Measurements from ENCODE around the gene XXYLT1. TPM values are rescaled to one million over a fixed set of nuclear protein-coding genes. Genes with fewer than 3 reads are reported as not detected.
A peak's percentile ranks its signal among the peaks of the same experiment; 100 is the strongest.

The XXYLT1 gene
- total RNA-seq, 3 donors from 2014 or later = 7.2 to 13.0 (median 10.8) TPM

DNA sequence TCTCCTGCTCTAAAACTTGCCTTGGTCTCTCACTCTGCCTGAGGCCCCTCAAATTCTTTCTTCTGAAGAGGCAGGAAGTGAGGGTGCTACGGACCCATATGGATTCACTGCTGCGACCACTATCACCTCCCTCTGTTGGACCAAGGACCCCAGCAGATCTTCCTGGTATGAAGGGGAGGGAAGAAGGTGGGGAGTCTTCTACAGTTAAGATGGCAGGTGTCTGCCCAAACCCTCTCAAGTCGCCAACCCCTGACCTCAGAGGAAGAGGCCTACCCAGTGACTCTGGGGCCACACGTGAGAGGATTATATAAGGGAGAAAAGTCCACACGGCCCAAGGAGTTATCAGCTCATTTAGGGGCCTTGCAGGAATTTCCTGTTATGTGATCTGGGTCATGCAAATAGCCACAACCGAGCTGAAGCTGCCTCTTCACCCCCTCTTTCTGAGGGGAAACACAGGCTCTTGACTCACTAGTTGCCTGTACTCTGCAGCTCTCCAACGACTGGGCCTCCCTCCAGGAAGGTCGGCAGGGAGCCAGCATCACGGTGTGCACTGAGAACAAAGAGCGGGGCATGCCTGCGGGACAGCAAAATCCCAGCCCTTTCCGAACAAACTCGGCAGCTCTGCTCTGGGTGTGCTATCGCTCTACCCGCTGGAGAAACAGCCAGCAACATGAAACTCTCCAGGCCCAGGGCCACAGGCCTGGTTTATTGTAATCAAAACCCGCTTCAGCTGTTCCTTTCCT is 116.0 kb downstream of the XXYLT1 start:
- H3K27ac ChIP-seq = peak overlapping the region; percentile 76 to 80
- H3K27me3 ChIP-seq = no peaks in the 10 kb centered on the region
- DNase-seq (ENCODE audit: low spot score in 2 of 2) = peak; percentile 82 to 92
- intact Hi-C loops (cut with DNase I; ENCODE audit: low total_unique reads) = no loop called here
- H3K4me1 ChIP-seq = peaks cover 9 to 10% of the 10 kb centered on the region in 2 donors
- no peak overlapping the region for H3K4me3 ChIP-seq
- H3K36me3 ChIP-seq = no peaks in the 10 kb centered on the region
- TF ChIP-seq POLR2AphosphoS5 (IDR thresholded peaks at IDR 0.05) = peak; percentile 23 to 51 (median 43)
- TF ChIP-seq, protein P1, sequence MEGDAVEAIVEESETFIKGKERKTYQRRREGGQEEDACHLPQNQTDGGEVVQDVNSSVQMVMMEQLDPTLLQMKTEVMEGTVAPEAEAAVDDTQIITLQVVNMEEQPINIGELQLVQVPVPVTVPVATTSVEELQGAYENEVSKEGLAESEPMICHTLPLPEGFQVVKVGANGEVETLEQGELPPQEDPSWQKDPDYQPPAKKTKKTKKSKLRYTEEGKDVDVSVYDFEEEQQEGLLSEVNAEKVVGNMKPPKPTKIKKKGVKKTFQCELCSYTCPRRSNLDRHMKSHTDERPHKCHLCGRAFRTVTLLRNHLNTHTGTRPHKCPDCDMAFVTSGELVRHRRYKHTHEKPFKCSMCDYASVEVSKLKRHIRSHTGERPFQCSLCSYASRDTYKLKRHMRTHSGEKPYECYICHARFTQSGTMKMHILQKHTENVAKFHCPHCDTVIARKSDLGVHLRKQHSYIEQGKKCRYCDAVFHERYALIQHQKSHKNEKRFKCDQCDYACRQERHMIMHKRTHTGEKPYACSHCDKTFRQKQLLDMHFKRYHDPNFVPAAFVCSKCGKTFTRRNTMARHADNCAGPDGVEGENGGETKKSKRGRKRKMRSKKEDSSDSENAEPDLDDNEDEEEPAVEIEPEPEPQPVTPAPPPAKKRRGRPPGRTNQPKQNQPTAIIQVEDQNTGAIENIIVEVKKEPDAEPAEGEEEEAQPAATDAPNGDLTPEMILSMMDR (IDR thresholded peaks at IDR 0.05) = no peak
- no peaks in the 10 kb centered on the region for H3K9me3 ChIP-seq

DNA sequence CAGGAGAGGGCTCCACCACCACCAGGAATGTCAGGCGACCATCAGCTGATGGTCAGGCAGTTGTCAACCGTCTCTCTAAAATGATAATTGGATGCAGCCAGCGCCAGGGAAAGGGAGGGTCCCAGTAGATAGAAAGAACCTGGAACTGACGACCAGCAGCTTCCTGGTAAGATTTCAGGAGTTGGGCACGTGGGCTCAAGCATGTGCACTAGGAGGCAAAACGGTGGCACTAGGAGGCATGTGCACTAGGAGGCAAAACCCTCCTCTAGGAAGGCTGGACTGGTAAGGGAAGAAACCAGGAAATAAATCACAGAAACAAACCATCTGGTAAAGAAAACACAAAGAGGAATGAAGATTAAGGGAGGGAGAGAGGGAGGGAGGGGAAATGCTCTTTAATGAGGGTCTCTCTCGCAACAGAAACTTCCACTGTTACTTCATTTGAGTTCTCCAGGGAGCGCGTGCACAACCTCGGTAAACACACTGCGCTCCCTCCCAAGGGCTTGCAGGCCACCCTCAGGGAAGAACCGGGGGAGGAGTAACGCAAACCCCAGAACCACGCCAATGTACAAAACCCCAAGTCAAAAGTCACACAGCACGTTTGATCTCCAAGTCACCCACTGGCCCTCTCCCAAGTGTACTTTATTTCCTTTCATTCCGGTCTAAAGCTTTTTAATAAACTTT is 116.7 kb downstream of the XXYLT1 start:
- intact Hi-C loops (cut with DNase I; ENCODE audit: low total_unique reads) = no loop called here
- Histone ChIP-seq H3K4me1 (peaks cover 9 to 10% of the 10 kb centered on the region in 2 donors), H3K36me3 (no peaks in the 10 kb centered on the region), H3K9me3 (no peaks in the 10 kb centered on the region), H3K27me3 (no peaks in the 10 kb centered on the region), H3K4me3 (no peak overlapping the region), H3K27ac (peak overlapping the region; percentile 76 to 80)
- TF ChIP-seq POLR2A (IDR thresholded peaks at IDR 0.05) = no peak
- no peak for TF ChIP-seq POLR2AphosphoS5 (IDR thresholded peaks at IDR 0.05)
- TF ChIP-seq, protein P1 (IDR thresholded peaks at IDR 0.05) = no peak
- DNase-seq (ENCODE audit: low spot score in 2 of 2) = no peak

GRCh38 chr3:195153653-195154052 is 117.3 kb downstream of the XXYLT1 start:
- Histone ChIP-seq H3K27me3 (no peaks in the 10 kb centered on the region), H3K4me1 (peaks cover 9 to 10% of the 10 kb centered on the region in 2 donors), H3K9me3 (no peaks in the 10 kb centered on the region), H3K27ac (peak overlapping the region; percentile 76 to 80), H3K4me3 (no peak overlapping the region), H3K36me3 (no peaks in the 10 kb centered on the region)
- TF ChIP-seq, protein P1 (IDR thresholded peaks at IDR 0.05) = no peak
- no peak for TF ChIP-seq POLR2AphosphoS5 (IDR thresholded peaks at IDR 0.05)
- no peak for TF ChIP-seq POLR2A (IDR thresholded peaks at IDR 0.05)
- DNase-seq (ENCODE audit: low spot score in 2 of 2) = no peak
- intact Hi-C loops (cut with DNase I; ENCODE audit: low total_unique reads) = no loop called here

GRCh38 chr3:195153130-195153529 is 117.8 kb downstream of the XXYLT1 start:
- TF ChIP-seq POLR2A (IDR thresholded peaks at IDR 0.05) = no peak
- TF ChIP-seq POLR2AphosphoS5 (IDR thresholded peaks at IDR 0.05) = no peak
- TF ChIP-seq, protein P1 (IDR thresholded peaks at IDR 0.05) = no peak
- intact Hi-C loops (cut with DNase I; ENCODE audit: low total_unique reads) = no loop called here
- Histone ChIP-seq H3K36me3 (no peaks in the 10 kb centered on the region), H3K27ac (peak overlapping the region; percentile 30 to 74), H3K4me3 (no peak overlapping the region), H3K9me3 (no peaks in the 10 kb centered on the region), H3K4me1 (peaks cover 9 to 10% of the 10 kb centered on the region in 2 donors), H3K27me3 (no peaks in the 10 kb centered on the region)
- DNase-seq (ENCODE audit: low spot score in 2 of 2) = no peak
